Naive thymus-derived CD4-positive, alpha-beta T cell (primary cell): ENCODE data around the gene GARIN5B. TPM values are rescaled to one million over a fixed set of nuclear protein-coding genes. Genes with fewer than 3 reads are reported as not detected.

Experiments
- ATAC-seq: fragments of 150-1000 bp; cut with Tn5 transposase; 2 replicates; pipeline ENCODE4 v1.10.0; 2021; ENCODE audit warnings: mild to moderate bottlenecking, moderate library complexity
- CTCF ChIA-PET: fragments of 350-600 bp; sonication (Branson Sonifier 250); formaldehyde crosslinking; loops from one replicate; lab custom pipeline; 2021; ENCODE audit warnings: antibody characterized with exemption; lab: Charles Lee
- POLR2A ChIA-PET: fragments of 350-600 bp; sonication (Branson Sonifier 250); formaldehyde crosslinking; loops from one replicate; lab custom pipeline; 2021; ENCODE audit warnings: antibody characterized with exemption, inconsistent platforms; lab: Charles Lee
- DNase-seq, 9 donors: peaks; one replicate each; pipeline versions ENCODE4 v3.0.0 to v3.0.0-alpha.2; 2020 to 2022; ENCODE audit warnings: mixed read lengths in 1 of 9
- H3K27ac ChIP-seq: one replicate; pipeline ENCODE4 v1.7.0; 2013; ENCODE audit warnings: mild to moderate bottlenecking, low read depth, low read length, moderate library complexity
- H3K27me3 ChIP-seq, 2 donors: one replicate each; pipeline ENCODE4 v1.7.0; 2013; ENCODE audit warnings: low read length in 2 of 2, mild to moderate bottlenecking in 2 of 2, moderate library complexity in 2 of 2; ENCODE audit not compliant: control insufficient read depth in 2 of 2, insufficient read depth in 2 of 2
- H3K36me3 ChIP-seq, 3 experiments: 1 replicate in 2 of 3; 2 replicates in 1 of 3; pipeline ENCODE4 v1.7.0; 2013; ENCODE audit warnings: low read length in 3 of 3, mild to moderate bottlenecking in 3 of 3, moderate library complexity in 1 of 3; ENCODE audit not compliant: insufficient read depth in 3 of 3, control insufficient read depth in 2 of 3
- H3K4me1 ChIP-seq, 2 donors: one replicate each; pipeline ENCODE4 v1.7.0; 2013; ENCODE audit warnings: low read length in 2 of 2, mild to moderate bottlenecking in 2 of 2, moderate library complexity in 1 of 2; ENCODE audit not compliant: control insufficient read depth in 2 of 2, insufficient read depth in 2 of 2
- H3K4me3 ChIP-seq: 2 replicates; pipeline ENCODE4 v1.7.0; 2013; ENCODE audit warnings: mild to moderate bottlenecking, low read length
- H3K9me3 ChIP-seq, 3 experiments: 1 replicate in 2 of 3; 2 replicates in 1 of 3; pipeline ENCODE4 v1.7.0; 2013; ENCODE audit warnings: low read length in 3 of 3; ENCODE audit not compliant: control insufficient read depth in 2 of 3
- H3K27ac Mint-ChIP-seq, 9 donors: one replicate each; pipeline ENCODE4 v1.8.0; 2020 to 2022; ENCODE audit warnings: mixed read lengths in 9 of 9, mild to moderate bottlenecking in 8 of 9, moderate library complexity in 5 of 9, inconsistent platforms in 2 of 9
- H3K27me3 Mint-ChIP-seq, 5 donors: one replicate each; pipeline ENCODE4 v1.8.0; 2021 to 2022; ENCODE audit warnings: mixed read lengths in 5 of 5, mild to moderate bottlenecking in 1 of 5
- H3K36me3 Mint-ChIP-seq, 5 donors: one replicate each; pipeline ENCODE4 v1.8.0; 2020 to 2022; ENCODE audit warnings: mixed read lengths in 5 of 5, mild to moderate bottlenecking in 3 of 5, inconsistent platforms in 1 of 5
- H3K4me1 Mint-ChIP-seq, 7 donors: one replicate each; pipeline ENCODE4 v1.8.0; 2020 to 2022; ENCODE audit warnings: mixed read lengths in 7 of 7, mild to moderate bottlenecking in 3 of 7, inconsistent platforms in 1 of 7
- H3K4me3 Mint-ChIP-seq, 10 donors: one replicate each; pipeline ENCODE4 v1.8.0; 2020 to 2022; ENCODE audit warnings: mild to moderate bottlenecking in 10 of 10, mixed read lengths in 10 of 10, moderate library complexity in 6 of 10, inconsistent platforms in 2 of 10
- H3K9me3 Mint-ChIP-seq, 11 donors: one replicate each; pipeline ENCODE4 v1.8.0; 2020 to 2022; ENCODE audit warnings: mixed read lengths in 11 of 11, mild to moderate bottlenecking in 4 of 11, inconsistent platforms in 1 of 11, moderate library complexity in 1 of 11
- intact Hi-C, 2 donors: fragments of 100-400 bp; cut with micrococcal nuclease; formaldehyde crosslinking; loops; one replicate each; pipeline ENCODE4 v1.15.1; 2023
- polyA plus RNA-seq, 2 donors: library from polyadenylated mRNA; unstranded; fragments of 300-500 nt; fragmentation: Illumina TruSeq; gene quantifications; one replicate each; pipeline ENCODE4 v1.2.3, GENCODE V29; 2021
- total RNA-seq, 6 experiments: library from RNA in 5 of 6; stranded (reverse) in 5 of 6; gene quantifications; 1 replicate in 5 of 6; 2 replicates in 1 of 6; pipeline ENCODE4 v1.2.3 and lab custom pipeline; 2021 to 2026

Gene GARIN5B
- total and polyA plus RNA-seq, 7 experiments from 2014 or later, result not detected

GRCh38 chr19:55382522-55383054 lies 19.5 kb upstream of the GARIN5B start:
- Mint-ChIP-seq H3K36me3 (peaks cover 7 to 31% (median 13%) of the 10 kb centered on the region in 5 donors), H3K27me3 (peaks cover 0 to 3% (median 0%) of the 10 kb centered on the region in 5 donors), H3K9me3 (peaks cover 0 to 8% (median 0%) of the 10 kb centered on the region in 11 donors), H3K27ac (peak overlapping the region in 8 of 9 donors; percentile 0 to 95 (median 66)), H3K4me3 (peak overlapping the region; percentile 78 to 100 (median 89)), H3K4me1 (peaks cover 23 to 49% (median 39%) of the 10 kb centered on the region in 7 donors)
- H3K4me1 ChIP-seq, result peaks cover 32 to 33% of the 10 kb centered on the region in 2 donors
- DNase-seq (no peak), ATAC-seq (no peak)
- no peaks in the 10 kb centered on the region for H3K9me3 ChIP-seq
- no peaks in the 10 kb centered on the region for H3K27me3 ChIP-seq
- H3K4me3 ChIP-seq, result no peak overlapping the region
- H3K36me3 ChIP-seq, result peaks cover 0 to 16% (median 6%) of the 10 kb centered on the region in 3 experiments
- POLR2A ChIA-PET, result interaction anchor here (2.5 to 3.1 kb wide), 4 partner anchors 25 to 123 kb away, joined by 7 to 27 read pairs (median 16); partner anchors contain the start of genes HSPBP1, PPP6R1 and UBE2S
- CTCF ChIA-PET, result interaction anchor here (0.7 to 2.4 kb wide), 6 partner anchors 12 to 294 kb away, joined by 3 to 16 read pairs (median 4); no protein-coding TSS in a partner anchor
- H3K27ac ChIP-seq, result no peak overlapping the region
- intact Hi-C loops, result loop anchor here (10.0 kb wide), 3 partner anchors 202 to 1188 kb away; partner anchors contain the start of genes TSEN34 (in 1 of the 2) and ZNF579 (in 1 of the 2)

- Mint-ChIP-seq H3K4me1 (peaks cover 23 to 43% (median 33%) of the 10 kb centered on the region in 7 donors), H3K9me3 (peaks cover 0 to 8% (median 0%) of the 10 kb centered on the region in 11 donors), H3K36me3 (peaks cover 7 to 25% (median 9%) of the 10 kb centered on the region in 5 donors), H3K27me3 (peaks cover 0 to 3% (median 0%) of the 10 kb centered on the region in 5 donors), H3K27ac (peak overlapping the region in 5 of 9 donors; percentile 0 to 79 (median 56)), H3K4me3 (peak overlapping the region in 9 of 10 donors; percentile 77 to 100 (median 90))
- Histone ChIP-seq H3K36me3 (peaks cover 0 to 10% (median 2%) of the 10 kb centered on the region in 3 experiments), H3K4me3 (no peak overlapping the region), H3K27ac (no peak overlapping the region), H3K4me1 (peaks cover 26 to 28% of the 10 kb centered on the region in 2 donors), H3K9me3 (no peaks in the 10 kb centered on the region), H3K27me3 (no peaks in the 10 kb centered on the region)
- ATAC-seq (no peak), DNase-seq (no peak)
- POLR2A ChIA-PET, result interaction anchor here (2.8 kb wide), 1 partner anchor 123 kb away, joined by 11 read pairs; the partner anchor contains the start of gene PPP6R1
- CTCF ChIA-PET, result interaction anchor here (0.7 kb wide), 1 partner anchor 21 kb away, joined by 5 read pairs; no protein-coding TSS in a partner anchor
- intact Hi-C loops, result loop anchor here (10.0 kb wide), 3 partner anchors 203 to 1187 kb away; partner anchors contain the start of genes TSEN34 (in 1 of the 2) and ZNF579 (in 1 of the 2)
Observed at GRCh38 chr19:55382013-55382412, 19.0 kb upstream of the GARIN5B start.

- H3K36me3 ChIP-seq, result no peaks in the 10 kb centered on the region
- H3K9me3 ChIP-seq, result no peaks in the 10 kb centered on the region
- H3K27me3 ChIP-seq, result peaks cover 0 to 4% of the 10 kb centered on the region in 2 donors
- Mint-ChIP-seq H3K4me1 (peaks cover 8 to 22% (median 12%) of the 10 kb centered on the region in 7 donors), H3K4me3 (no peak overlapping the region), H3K27me3 (peaks cover 0 to 14% (median 3%) of the 10 kb centered on the region in 5 donors), H3K27ac (no peak overlapping the region), H3K36me3 (peaks cover 0 to 13% (median 3%) of the 10 kb centered on the region in 5 donors), H3K9me3 (peaks cover 0 to 6% (median 0%) of the 10 kb centered on the region in 11 donors)
- H3K27ac ChIP-seq, result no peak overlapping the region
- intact Hi-C loops, result no loop called here
- ATAC-seq (no peak), DNase-seq (no peak)
- POLR2A ChIA-PET, result no interaction called here
- CTCF ChIA-PET, result no interaction called here
- H3K4me1 ChIP-seq, result peaks cover 11 to 13% of the 10 kb centered on the region in 2 donors
- no peak overlapping the region for H3K4me3 ChIP-seq
Observed at GRCh38 chr19:55379174-55379573, 16.1 kb upstream of the GARIN5B start.

- intact Hi-C loops, result no loop called here
- H3K9me3 ChIP-seq, result no peaks in the 10 kb centered on the region
- ChIA-PET POLR2A (no interaction called here), CTCF (no interaction called here)
- H3K27me3 Mint-ChIP-seq, result peaks cover 6 to 20% (median 9%) of the 10 kb centered on the region in 5 donors
- no peak overlapping the region for H3K4me3 Mint-ChIP-seq
- DNase-seq, result no peak
- peaks cover 0 to 12% (median 3%) of the 10 kb centered on the region in 5 donors for H3K36me3 Mint-ChIP-seq
- H3K9me3 Mint-ChIP-seq, result peaks cover 0 to 6% (median 0%) of the 10 kb centered on the region in 11 donors
- peaks cover 0 to 11% of the 10 kb centered on the region in 2 donors for H3K27me3 ChIP-seq
- peaks cover 2 to 6% of the 10 kb centered on the region in 2 donors for H3K4me1 ChIP-seq
- H3K4me3 ChIP-seq, result no peak overlapping the region
- H3K36me3 ChIP-seq, result no peaks in the 10 kb centered on the region
- no peak overlapping the region for H3K27ac ChIP-seq
- no peak overlapping the region for H3K27ac Mint-ChIP-seq
- ATAC-seq, result no peak
- peaks cover 5 to 16% (median 14%) of the 10 kb centered on the region in 7 donors for H3K4me1 Mint-ChIP-seq
Observed at GRCh38 chr19:55377356-55378131, 14.5 kb upstream of the GARIN5B start.

- H3K27ac Mint-ChIP-seq, result peak within 1 kb of the TSS in 1 of 9 donors; percentile 28
- DNase-seq (no peak), ATAC-seq (no peak)
- H3K4me1 Mint-ChIP-seq, result peaks cover 4 to 10% (median 5%) of the 10 kb centered on the region in 7 donors
- Histone ChIP-seq H3K36me3 (no peaks in the 10 kb centered on the region), H3K4me1 (no peaks in the 10 kb centered on the region), H3K9me3 (no peaks in the 10 kb centered on the region), H3K27me3 (peaks cover 0 to 19% of the 10 kb centered on the region in 2 donors), H3K4me3 (no peak within 1 kb of the TSS), H3K27ac (no peak within 1 kb of the TSS)
- H3K36me3 Mint-ChIP-seq, result peaks cover 0 to under 1% (median under 1%) of the 10 kb centered on the region in 5 donors
- H3K27me3 Mint-ChIP-seq, result peaks cover 14 to 30% (median 17%) of the 10 kb centered on the region in 5 donors
- H3K9me3 Mint-ChIP-seq, result no peaks in the 10 kb centered on the region
- ChIA-PET CTCF (interaction anchor here (0.6 kb wide), 1 partner anchor 17 kb away, joined by 5 read pairs; no protein-coding TSS in a partner anchor), POLR2A (no interaction called here)
- H3K4me3 Mint-ChIP-seq, result no peak within 1 kb of the TSS
- intact Hi-C loops, result no loop called here
Observed at GRCh38 chr19:55376241-55376933, 13.3 kb upstream of the GARIN5B start, which contains the start of gene TMEM190. TSS of gene TMEM190 (plus strand) at chr19:55376826. CDS start at chr19:55376854, 28 bp downstream.
